Transverse colon (tissue), 3 donors: ENCODE measurements around the gene CWC27.

Experiments
- POLR2A ChIP-seq: fragments of 450-650 bp; IDR thresholded peaks from one replicate; pipeline ENCODE4 v1.6.1; 2016; ENCODE audit warnings: antibody characterized with exemption, mild to moderate bottlenecking, moderate library complexity
- POLR2AphosphoS5 ChIP-seq, 3 donors: sonication (generic); formaldehyde crosslinking; IDR thresholded peaks; one replicate each; pipeline ENCODE4 v1.6.1; 2016; ENCODE audit warnings: antibody characterized with exemption in 3 of 3

DNA sequence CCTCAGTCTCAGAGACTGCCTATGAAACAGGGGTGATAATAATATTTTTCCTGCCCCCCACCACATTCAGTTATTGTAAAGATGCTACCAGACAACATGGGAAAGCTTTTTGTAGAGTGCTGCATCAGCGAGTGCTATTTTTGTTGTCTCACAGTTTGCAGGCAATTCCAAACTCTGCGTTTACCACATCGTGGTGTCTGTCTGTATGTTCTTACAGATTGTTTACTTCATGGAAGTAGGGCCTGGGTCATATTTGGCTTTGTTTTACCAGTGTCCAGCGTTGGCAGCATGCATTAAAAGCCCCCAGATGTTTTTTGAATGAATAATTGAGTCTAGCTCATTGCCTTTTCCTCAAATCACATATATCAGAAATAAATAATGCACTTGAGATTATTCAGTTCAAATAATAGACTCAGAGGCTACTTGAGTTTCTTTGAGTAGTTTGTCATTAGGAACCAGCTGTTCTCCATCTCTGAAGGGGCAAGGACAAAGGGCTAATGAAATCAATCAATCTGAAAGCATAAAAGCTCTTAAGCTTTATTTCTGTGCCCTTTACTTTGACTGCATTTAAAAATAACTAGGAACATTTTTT, 243.7 kb downstream of the CWC27 start:
- TF ChIP-seq POLR2AphosphoS5 (IDR thresholded peaks at IDR 0.05) (no peak), POLR2A (no peak)
